ENCODE results near the gene DOCK8.

Gene DOCK8

DNA sequence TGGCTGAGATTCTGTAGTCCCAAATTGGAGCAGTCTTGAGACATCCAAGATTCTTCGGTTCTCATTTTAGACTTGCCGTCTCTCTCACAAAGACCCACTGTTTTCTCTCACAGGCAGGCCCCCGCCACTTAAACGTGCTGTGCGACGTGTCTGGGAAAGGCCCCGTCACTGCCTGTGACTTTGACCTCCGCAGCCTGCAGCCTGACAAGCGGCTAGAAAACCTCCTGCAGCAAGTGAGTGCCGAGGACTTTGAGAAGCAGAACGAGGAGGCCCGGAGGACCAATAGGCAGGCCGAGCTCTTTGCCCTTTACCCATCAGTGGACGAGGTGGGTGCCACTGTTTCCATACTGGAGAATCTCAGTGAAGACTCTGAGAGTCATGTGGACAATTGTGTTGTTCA lies 97.2 kb downstream of the DOCK8 start:
- DNase-seq (ENCODE audit: low spot score): no peak

DNA sequence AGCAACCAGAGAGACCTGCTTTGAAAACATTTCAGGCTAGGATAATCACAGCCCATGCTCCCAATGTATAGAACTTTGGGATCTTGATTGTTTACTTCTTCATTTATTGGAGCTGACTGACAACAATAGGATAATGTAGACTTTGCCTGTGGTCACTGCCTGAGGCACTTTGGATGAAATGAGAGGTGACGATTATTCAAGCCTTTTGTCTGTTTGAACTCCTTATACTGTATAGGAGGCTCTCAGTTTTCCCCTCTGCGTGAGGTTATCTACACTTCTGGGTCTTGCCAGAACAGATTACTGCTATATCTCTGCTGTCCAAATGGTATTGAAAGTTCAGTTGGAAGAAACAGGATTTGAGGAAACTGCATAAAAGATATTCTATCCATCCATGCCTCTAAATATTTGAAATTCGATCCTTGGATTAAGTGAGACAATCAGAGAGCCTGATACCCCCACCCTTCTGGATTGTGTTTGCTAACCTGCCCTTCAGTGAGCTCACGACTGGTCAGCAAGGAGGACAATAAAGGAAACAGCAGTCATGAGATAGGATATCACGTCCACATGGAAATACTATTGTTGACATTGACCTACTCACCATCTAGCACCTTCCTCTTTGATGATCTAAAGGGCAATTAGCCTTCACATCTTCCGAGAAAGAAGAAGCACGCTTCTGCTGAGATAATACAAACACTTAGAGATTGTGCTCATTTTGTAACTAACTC lies 98.1 kb downstream of the DOCK8 start:
- no peak for DNase-seq (ENCODE audit: low spot score)

DNA sequence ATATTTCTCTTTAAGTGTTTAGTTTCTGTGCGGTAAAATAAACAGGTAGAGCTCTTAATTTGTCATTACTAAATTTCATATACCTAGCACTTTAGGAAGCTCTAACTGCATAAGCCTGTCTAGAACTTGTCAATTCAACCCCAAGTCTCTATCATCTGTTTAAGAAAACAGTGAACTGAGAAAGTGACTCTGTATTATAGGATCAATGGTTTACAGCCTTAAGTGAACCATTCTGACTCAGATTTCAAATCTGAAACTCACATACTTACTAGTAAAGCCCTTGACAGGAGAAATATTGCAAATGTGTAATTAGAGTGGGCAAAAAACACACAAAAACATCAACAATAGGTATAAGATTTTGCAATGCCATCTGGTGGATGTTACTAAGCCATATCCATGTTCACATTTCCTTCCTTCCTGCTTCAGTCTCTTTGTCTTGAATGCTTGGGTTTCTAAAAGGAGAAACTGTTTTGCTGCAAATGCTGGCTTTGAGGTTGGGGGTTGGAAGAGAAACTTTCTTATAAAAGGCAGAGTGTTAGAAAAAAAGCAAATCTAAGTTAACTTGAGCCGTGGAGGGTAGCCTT lies 101.8 kb downstream of the DOCK8 start:
- DNase-seq (ENCODE audit: low spot score): no peak

DNA sequence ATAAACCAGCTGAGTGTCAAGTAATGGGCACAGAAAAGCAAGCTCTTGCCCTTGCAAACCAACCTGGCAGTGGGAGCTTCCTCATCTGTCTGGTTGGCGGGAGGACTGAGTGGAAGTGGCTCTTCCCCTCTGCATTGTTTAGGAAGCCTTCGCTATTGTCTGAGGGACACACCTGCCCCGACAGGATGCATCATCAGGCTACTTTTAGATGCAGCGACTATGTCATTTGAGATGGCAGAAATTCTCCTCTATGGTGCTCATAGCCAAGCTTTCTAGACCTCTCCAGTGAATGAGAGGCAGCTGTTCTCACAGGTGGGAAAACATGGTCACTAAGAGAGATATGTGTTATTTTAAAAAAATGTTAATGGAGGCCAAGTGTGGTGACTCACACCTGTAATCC lies 104.0 kb downstream of the DOCK8 start:
- no peak for DNase-seq (ENCODE audit: low spot score)

DNA sequence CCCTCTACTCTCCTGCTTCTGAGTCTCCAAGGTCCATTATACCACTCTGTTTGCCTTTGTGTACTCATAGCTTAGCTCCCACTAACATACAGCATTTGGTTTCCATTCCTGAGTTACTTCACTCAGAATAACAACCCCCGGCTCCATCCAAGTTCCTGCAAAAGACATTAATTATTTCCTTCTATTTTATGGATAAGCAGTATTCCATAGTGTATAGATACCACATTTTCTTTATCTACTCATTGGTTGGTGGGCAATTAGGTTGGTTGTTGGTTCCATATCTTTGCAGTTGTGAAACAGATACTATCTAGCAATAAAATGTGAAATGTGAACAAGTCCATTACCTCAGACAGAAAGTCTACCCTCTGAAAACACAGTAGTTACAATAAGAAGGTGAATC lies 110.3 kb downstream of the DOCK8 start:
- no peak for DNase-seq (ENCODE audit: low spot score)

DNA sequence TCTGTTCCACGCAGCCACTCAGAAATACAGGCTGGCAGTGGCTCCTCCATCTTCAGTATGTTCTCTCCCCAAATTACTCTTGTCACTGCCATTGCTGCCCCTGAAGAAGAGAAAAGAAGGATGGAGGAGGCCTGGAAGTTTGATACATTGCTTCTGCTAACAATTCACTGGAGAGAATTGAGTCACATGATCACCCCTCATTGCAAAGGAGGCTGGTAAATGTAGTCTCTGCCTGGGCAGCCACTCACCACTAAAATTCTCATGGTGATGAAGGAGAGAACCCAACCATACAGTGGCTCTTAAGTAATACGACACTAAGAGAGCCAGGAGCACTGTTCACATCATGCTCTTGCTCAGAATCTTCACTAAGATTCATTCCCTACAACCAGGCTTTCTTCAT lies 112.0 kb downstream of the DOCK8 start:
- no peak for DNase-seq (ENCODE audit: low spot score)

DNA sequence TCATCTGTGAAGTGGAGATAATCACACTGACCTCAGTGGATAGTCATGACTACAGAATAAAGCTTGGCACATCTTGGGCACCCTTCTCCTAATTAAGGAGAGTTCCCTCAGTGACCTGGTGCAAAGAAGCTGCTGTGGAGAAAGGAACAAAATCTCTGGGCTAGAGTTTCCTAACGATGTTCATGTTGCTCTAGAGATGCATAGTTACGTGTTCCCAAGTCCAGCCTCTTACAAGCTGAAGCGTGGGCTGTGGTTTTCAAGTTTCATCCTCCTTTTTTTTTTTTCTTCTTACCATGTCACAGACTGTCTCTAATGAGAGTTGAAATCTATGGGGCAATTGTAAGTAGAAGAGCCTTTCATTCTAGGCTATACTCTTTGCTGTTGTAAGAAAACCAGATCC lies 113.8 kb downstream of the DOCK8 start:
- DNase-seq (ENCODE audit: low spot score): no peak

DNA sequence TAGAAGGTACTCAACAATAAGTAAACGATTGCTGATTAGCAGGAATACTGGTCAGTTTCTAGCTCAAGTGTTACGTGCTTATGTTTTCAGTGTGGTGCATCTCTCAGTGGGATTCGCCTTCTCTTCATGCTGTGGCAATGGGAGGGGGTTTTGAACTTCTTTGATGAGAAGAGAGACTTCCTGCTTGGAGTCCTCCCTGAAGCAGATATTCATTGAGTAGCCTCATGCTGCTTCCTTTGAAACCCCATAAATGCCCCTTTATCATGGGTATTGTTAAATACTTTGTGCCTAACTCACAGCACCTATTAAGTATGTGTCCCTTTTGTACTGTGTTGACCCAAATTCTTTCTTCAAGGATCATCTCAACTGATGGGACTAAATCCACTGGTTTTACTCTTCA lies 116.5 kb downstream of the DOCK8 start:
- DNase-seq (ENCODE audit: low spot score): no peak

DNA sequence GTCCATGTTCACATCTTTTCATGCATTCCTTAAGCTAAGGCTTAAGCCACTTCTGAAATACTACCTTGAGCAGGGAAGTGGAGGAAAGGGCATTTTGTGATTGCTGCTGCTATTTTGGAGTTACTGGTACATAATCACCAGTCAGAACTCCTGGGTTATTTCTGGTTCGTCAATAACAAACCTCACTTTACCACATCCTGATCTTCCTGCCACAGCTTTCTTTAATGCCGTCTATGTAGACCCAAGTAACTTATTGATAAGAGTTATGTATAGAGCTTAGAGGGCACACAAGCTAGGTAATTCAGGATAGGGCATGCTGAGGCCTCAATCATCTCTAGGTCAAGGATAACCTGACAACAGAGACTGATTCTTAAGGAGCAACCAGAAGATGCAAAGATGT lies 120.7 kb downstream of the DOCK8 start:
- no peak for DNase-seq (ENCODE audit: low spot score)

DNA sequence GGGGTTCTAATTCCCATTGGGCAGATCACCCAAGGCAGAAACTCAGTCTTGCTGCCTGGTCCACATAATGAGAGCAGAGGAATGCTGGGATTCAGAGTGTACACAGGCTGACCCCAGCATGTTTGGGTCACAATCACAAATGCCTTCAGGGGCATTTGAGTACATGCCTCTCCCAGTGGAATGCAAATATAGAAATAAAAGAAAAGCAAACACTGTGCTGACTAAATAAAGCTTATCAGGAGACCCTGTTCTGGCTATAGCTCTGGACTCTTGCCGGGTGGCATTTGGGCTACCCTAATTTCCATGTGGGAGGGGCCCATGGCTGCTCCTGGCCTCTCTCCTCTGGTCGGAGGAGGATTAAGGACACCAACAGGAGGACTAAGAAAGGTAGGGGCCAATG lies 121.4 kb downstream of the DOCK8 start:
- DNase-seq (ENCODE audit: low spot score): no peak

DNA sequence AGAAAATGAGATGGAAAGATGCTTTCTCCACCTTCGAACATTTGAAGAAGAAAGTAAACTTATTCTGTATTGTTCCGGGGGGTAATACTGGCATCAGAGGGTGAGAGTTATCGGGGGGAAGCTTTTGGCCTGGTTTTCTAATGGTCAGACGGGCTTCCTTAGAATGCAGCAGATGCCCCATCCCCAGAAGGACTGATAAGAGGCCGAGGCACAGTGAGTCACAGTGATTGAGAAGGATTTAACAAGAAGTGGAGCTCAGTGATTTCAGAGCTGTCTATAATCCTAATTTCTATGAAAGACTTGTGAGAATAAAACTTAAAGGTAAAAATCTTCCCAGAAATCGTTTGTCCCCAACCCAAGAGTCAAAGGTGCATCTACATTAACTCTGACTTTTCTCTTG lies 123.9 kb downstream of the DOCK8 start:
- no peak for DNase-seq (ENCODE audit: low spot score)

DNA sequence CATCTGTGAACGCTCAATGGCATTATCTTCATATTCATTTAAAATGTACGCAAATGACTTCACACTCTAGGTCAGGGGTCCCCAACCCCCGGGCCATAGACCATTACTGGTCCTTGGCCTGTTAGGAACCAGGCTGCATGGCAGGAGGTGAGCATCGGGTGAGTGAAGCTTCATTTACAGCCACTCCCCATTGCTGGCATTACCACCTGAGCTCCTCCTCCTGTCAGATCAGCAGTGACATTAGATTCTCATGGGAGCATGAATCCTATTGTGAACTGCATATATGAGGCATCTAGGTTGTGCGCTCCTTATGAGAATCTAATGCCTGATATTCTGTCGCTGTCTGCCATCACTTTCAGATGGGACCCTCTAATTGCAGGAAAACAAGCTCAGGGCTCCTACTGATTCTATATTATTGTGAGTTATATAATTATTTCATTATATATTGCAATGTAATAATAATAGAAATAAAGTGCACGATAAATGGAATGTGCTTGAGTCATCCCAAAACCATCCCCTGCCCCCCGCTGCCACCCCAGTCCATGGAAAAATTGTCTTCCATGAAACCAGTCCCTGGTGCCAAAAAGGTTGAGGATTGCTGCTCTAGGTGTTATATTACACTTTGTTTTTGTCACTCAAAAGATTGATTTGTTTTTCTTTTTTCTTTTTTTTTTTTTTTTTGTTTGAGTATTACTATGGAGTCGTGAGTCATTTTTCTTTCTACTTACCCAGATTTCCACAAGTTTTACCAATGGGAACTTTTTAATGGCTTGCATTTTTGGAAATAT lies 127.2 kb downstream of the DOCK8 start:
- DNase-seq (ENCODE audit: low spot score): no peak

DNA sequence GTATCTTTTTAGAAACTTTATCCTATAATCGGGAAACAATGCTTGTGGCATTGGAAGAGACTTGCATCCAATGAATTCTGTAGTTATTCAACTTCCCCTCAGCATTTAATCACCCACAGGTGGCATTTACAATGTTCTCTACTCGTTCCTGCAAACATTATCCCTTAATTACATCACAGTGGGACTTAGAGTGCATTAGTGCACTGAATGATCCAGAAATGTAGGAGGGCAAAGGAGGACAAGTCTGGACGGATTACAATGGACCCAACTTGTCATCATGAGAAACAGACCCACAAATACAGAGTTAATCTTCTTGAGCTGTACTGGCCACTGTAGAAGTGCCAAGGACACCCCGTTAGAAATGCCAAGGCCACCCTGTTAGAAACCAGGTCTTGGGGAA lies 129.1 kb downstream of the DOCK8 start:
- DNase-seq (ENCODE audit: low spot score): no peak

DNA sequence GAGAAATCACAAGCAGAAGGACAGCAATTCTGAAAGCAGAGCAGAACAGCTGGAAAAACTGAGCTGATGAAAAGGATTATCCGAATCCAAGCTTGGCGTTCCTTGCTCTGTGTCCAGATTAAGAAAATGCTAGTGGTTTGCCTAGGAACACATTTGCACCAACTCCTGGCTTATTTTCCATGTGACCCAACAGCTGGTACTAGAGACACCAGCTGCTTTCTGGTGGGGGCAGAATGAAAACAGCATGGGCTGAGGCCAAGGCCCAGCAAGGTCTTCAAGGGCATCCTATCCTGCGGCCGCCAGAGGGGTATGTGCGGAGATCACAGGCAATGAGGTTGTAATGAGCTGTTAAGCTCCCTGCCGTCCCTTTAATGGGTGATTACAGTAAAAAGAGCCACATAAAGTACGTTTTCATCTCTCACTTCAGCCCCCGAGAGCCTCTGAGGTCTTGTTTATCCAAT lies 131.5 kb downstream of the DOCK8 start:
- DNase-seq (ENCODE audit: low spot score): no peak

DNA sequence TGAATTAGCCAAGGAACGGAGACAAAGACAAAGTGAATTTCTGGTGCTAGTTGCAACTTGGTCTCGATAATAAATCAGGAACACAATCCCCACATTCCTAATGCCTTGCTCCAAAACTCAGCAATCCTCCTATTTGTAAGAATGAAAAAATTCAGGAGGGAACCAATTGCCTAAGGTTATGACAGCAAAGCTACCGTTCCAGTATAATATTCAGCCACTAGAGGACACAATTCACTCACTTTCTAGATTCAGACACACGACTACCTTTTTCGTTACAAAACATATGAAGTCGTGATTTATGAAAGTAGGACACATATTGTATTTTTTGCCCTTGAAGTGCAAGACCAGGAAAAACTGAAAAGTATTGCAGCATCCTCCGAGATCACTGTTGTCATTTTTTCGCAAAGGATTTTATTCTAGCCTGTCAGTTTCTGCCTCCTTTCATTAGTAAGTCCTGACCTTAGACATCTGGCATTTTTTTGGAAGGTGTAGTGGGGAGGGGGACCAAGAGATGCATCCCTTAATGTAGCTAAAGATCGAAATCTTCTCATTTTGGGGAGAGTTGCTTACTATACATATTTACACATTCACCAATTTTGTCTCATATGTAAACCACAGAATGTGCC lies 133.1 kb downstream of the DOCK8 start:
- peak; percentile 34 for DNase-seq (ENCODE audit: low spot score)

DNA sequence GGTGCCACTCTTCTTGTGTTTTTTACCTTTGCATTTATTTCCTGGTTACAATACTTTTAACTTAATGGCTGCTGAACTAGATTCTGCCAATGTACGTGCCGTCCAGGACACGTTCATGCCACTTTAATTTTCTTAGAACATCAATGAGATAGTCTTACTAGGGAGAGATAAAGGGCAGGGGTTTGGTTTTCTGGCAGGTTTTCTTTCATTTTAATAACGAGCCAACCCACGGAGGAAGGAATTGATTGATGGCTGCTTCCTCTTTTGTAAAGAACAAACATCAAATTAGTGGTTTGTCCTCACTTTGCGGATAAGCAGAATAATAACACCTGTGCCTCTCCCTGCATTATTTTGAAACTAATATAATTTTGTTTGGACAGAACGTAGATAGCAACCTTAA lies 135.7 kb downstream of the DOCK8 start:
- DNase-seq (ENCODE audit: low spot score): no peak

DNA sequence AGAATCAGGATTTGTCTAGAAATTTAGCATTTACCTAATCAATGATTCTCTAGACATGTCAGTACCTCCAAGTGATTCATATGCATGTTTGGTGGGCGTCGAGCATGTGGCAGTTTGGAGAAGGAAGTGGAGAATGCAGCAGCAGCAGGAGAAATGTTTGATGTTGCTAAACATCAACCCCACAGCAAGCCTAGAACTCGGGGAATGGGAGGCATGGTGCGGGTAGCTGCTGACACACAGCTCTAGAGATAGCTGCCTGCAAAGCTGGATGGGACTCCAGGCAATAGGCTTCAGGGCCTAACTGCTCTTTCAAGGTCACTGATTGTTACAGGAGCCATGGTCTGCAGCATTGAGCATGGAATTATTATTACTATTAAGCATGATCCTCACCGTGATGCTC lies 137.3 kb downstream of the DOCK8 start:
- DNase-seq (ENCODE audit: low spot score): no peak

DNA sequence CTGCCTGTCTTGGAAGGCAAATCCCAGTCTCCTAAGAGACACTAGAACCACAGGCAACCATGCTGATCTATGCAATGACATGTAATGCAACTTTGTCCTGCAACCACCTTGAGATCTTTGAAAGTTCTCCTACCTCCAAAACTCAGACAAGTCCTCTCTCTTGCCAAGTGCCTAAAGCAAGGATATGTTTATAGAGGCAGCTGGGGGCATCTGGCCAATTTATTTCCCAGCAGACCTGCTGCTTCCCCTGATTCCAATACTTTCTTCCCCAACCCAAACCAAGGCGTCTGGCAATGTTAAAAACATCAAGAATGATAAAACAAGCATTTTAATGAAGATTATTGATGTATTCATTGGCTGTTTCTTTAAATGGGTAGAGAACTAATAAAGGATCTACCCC lies 138.4 kb downstream of the DOCK8 start:
- DNase-seq (ENCODE audit: low spot score): no peak

DNA sequence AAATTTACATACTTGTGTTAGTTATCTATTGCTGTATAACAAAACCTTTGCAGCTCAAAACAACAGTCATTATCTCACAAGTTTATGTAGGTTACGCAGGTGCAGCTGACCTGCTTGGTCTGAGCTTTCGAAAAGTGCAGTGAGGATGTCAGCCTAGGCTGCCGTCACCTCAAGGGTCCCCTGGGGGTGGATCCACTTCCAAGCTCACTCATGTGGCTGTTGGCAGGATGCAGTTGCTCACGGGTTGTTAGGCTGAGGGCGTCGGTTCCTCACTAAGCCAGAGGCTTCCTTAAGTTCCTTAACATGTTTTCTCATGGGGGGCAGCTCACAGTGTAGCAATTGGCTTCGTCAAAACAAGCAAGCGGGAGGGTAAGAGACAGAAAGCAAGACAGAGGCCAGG lies 139.8 kb downstream of the DOCK8 start:
- DNase-seq (ENCODE audit: low spot score): no peak

DNA sequence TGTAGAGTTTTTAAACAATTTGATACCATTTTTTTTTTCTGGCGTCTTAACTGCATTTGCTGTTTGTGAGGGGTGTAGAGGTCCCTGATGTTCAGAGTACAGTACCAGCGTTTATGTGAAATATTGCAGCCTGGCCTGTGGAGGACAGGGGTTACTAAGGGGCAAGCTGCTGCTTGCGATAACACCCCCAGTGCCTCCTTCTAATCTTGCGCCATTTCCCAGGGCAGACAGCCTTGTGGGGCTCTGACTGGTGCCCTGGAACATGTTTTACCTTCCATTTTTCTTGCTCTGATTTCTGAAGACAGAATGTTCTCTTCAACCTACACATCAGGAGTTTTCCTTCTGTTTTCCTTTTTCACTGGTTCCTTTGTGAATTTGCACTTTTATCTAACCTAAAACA lies 142.9 kb downstream of the DOCK8 start:
- DNase-seq (ENCODE audit: low spot score): no peak

DNA sequence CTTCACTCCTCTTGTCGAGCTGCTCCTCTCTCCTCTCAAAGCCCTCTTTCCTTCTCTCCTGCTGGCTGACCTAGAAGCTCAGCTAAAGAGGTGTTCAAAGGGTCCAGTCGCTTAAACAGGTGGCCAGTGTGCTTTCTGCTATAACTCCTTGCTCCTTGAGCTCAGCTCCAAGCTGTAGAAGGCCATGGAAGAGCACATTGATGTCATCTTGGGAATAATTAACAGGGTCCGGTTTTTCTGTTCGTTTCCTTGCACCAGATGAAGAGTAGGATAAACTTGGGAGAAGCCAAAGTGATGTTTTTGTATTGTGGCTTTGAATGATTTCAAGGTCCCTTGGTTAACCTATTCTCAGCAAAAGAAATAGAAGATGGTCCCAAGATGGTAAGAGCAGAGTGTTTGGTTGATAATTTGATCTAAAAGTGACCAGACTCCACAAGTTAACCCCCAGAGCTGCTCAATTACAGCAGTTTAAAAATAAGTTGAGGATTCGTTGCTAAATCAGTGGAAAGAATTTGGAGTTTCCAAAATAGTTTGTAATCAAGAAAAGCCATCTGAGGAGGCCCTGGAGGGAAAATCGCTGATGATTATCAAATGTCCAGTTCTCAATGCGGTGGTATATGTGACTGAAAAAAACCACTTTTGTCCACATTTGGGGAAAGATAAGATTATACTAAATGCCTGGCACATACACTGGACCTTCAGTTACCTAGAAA lies 148.1 kb downstream of the DOCK8 start:
- DNase-seq (ENCODE audit: low spot score): no peak

DNA sequence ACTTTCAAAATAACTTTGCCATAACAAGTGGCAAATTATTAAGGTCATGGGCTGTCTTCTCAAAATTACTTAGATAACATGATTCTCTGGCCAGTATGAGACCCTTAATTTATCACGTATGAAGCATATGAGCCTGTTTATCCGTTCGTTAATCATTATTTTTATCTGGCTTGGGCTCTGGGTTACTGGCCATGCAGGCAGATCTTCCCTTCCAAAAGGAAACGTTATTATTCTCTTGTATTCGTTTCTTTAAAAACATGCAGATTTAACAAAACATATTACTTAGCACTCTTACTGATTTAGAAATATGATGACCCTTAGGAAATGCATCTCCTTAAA lies 148.6 kb downstream of the DOCK8 start:
- DNase-seq (ENCODE audit: low spot score): no peak
